ENCODE measurements around the gene PCDH10.

PCDH10 gene

GRCh38 chr4:133149364-133149695 is 236 bp downstream of the PCDH10 start:
- DNase-seq (ENCODE audit: low read depth in 4 of 4, low spot score in 1 of 4), result no peak

GRCh38 chr4:133149932-133150471 is 908 bp downstream of the PCDH10 start:
- DNase-seq (ENCODE audit: low read depth in 4 of 4, low spot score in 1 of 4), result no peak

GRCh38 chr4:133150486-133151340 is 1.6 kb downstream of the PCDH10 start:
- DNase-seq (ENCODE audit: low read depth in 4 of 4, low spot score in 1 of 4), result no peak

DNA sequence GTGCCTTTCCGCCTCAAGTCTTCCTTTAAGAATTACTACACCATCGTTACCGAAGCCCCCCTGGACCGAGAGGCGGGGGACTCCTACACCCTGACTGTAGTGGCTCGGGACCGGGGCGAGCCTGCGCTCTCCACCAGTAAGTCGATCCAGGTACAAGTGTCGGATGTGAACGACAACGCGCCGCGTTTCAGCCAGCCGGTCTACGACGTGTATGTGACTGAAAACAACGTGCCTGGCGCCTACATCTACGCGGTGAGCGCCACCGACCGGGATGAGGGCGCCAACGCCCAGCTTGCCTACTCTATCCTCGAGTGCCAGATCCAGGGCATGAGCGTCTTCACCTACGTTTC is 2.2 kb downstream of the PCDH10 start:
- DNase-seq (ENCODE audit: low read depth in 4 of 4, low spot score in 1 of 4), result no peak

GRCh38 chr4:133151691-133152329 is 2.7 kb downstream of the PCDH10 start:
- no peak for DNase-seq (ENCODE audit: low read depth in 4 of 4, low spot score in 1 of 4)

- no peak for DNase-seq (ENCODE audit: low read depth in 4 of 4, low spot score in 1 of 4)
Observed at GRCh38 chr4:133152330-133152821, 3.3 kb downstream of the PCDH10 start.

GRCh38 chr4:133152831-133153481 is 3.9 kb downstream of the PCDH10 start:
- no peak for DNase-seq (ENCODE audit: low read depth in 4 of 4, low spot score in 1 of 4)

- no peak for DNase-seq (ENCODE audit: low read depth in 4 of 4, low spot score in 1 of 4)
Observed at GRCh38 chr4:133154725-133155124, 5.6 kb downstream of the PCDH10 start.

DNA sequence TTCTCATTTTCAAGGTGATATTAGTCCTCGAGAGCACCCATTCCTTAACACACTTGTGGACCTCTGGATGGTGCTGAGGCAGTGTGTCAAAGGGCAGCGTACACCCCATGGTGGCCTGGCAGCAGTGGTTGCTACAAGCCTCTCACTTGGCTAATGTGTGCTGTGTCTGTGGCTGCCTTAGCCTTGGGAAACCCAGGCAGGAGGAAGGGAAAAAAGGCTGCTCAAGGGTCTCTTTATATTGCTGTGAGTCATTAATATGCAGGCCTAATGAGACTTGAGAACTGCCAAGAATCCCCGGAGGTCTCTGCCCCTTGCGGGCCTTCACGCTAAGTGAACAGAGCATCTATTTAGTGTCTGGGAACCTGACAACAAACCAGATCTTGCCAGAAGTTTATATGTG is 7.0 kb downstream of the PCDH10 start:
- DNase-seq (ENCODE audit: low read depth in 4 of 4, low spot score in 1 of 4), result no peak

GRCh38 chr4:133156556-133156955 is 7.5 kb downstream of the PCDH10 start:
- no peak for DNase-seq (ENCODE audit: low read depth in 4 of 4, low spot score in 1 of 4)

GRCh38 chr4:133157460-133158160 is 8.5 kb downstream of the PCDH10 start:
- DNase-seq (ENCODE audit: low read depth in 4 of 4, low spot score in 1 of 4), result no peak

GRCh38 chr4:133160853-133161252 is 11.8 kb downstream of the PCDH10 start:
- no peak for DNase-seq (ENCODE audit: low read depth in 4 of 4, low spot score in 1 of 4)

- no peak for DNase-seq (ENCODE audit: low read depth in 4 of 4, low spot score in 1 of 4)
Observed at GRCh38 chr4:133161570-133162295, 12.6 kb downstream of the PCDH10 start.

GRCh38 chr4:133162941-133163340 is 13.8 kb downstream of the PCDH10 start:
- no peak for DNase-seq (ENCODE audit: low read depth in 4 of 4, low spot score in 1 of 4)

GRCh38 chr4:133178956-133179355 is 29.9 kb downstream of the PCDH10 start:
- no peak for DNase-seq (ENCODE audit: low read depth in 4 of 4, low spot score in 1 of 4)

DNA sequence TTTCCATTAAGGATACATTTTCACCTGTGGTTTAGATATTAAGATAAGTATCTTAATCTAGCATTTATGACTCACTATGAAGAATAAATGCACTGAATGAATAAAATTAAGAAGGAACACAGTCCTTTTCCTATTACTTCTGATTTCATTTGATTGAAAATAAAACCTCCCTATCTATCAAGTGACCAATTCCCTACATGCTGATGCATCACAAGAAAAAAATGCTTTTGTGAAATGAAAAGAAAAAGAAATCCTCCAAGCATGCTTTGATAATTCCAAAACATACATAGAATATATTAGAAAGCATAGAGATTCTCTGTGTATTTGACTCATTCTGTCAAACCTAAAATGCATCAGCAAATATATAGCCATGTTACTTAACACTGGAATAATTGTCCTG is 37.1 kb downstream of the PCDH10 start:
- no peak for DNase-seq (ENCODE audit: low read depth in 4 of 4, low spot score in 1 of 4)

- DNase-seq (ENCODE audit: low read depth in 4 of 4, low spot score in 1 of 4), result no peak
Observed at GRCh38 chr4:133186845-133187244, 37.8 kb downstream of the PCDH10 start.

DNA sequence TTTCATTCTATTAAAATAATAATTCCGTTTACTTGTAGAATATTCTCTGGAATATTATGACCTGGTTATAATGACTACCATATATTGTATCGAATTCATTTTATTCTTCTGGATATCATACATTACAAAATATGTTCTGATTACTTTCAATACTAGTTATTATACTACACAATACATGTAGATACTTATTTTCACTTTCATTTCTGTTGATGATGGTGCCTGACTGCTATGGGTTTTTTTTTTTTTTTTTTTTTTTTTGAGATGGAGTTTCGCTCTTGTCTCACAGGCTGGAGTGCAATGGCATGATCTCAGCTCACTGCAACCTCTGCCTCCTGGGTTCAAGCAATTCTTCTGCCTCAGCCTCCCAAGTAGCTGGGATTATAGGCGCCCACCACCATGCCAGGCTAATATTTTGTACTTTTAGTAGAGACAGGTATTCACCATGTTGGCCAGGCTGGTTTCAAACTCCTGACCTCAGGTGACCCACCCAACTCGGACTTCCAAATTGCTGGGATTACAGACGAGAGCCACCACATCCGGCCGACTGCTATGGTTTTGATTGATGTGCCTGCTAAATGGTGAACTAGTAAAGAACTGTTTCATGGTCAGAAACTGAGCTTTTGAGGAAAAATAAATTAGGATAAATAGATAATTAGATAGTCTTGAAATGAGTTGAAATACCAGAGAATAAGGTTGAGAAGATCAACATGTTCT is 39.5 kb downstream of the PCDH10 start:
- DNase-seq (ENCODE audit: low read depth in 4 of 4, low spot score in 1 of 4), result no peak

- DNase-seq (ENCODE audit: low read depth in 4 of 4, low spot score in 1 of 4), result no peak
Observed at GRCh38 chr4:133189147-133189517, 40.0 kb downstream of the PCDH10 start.

- DNase-seq (ENCODE audit: low read depth in 4 of 4, low spot score in 1 of 4), result no peak
Observed at GRCh38 chr4:133190098-133190497, 41.0 kb downstream of the PCDH10 start.
